Astrocyte (in vitro differentiated cells and primary cell): Measurements from ENCODE around the gene DHRS9.

Experiments used
- EZH2 ChIP-seq: IDR thresholded peaks from 2 replicates; pipeline ENCODE4 v1.6.1; 2012; ENCODE audit warnings: mild to moderate bottlenecking, low read length, inconsistent platforms; ENCODE audit not compliant: insufficient read depth
- TF ChIP-seq, protein P1 (sequence below): IDR thresholded peaks from 2 replicates; pipeline ENCODE4 v1.5.1; 2011; ENCODE audit warnings: low read depth, mild to moderate bottlenecking, inconsistent platforms, low read length, moderate library complexity; ENCODE audit not compliant: insufficient read depth

DNA sequence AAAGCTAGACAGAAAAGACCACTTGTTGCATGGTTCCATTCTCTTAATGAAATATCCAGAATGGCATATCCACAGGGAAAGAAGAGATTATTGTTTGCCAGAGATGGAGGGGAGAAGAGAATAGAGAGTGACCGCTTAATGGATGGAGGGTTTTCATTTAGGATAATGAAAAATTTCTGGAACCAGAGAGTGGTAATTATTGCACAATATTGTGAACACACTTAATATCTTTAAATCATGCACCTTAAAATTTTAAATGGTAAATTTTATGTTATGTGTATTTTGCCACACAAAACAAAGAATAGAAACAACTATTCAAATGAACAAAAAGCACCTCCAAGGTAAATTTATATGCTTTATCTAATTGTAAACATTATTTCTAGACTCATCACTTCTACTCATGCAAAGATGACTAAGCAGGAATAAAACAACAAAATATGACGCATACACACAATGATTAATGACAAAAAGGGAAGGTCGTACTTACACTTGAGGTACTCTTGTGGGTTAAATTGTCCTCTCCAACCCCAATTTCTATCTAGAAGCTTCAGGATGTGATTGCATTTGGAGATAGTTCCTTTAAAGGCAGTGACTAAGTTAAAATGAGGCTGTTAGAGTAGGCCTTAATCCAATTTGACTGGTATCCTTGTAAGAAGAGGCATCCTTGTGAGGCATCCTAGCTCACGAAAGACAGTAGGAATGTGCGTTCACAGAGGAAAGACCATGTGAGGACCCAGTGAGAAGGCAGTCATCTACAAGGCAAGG is 18.7 kb upstream of the DHRS9 start:
- TF ChIP-seq, protein P1, sequence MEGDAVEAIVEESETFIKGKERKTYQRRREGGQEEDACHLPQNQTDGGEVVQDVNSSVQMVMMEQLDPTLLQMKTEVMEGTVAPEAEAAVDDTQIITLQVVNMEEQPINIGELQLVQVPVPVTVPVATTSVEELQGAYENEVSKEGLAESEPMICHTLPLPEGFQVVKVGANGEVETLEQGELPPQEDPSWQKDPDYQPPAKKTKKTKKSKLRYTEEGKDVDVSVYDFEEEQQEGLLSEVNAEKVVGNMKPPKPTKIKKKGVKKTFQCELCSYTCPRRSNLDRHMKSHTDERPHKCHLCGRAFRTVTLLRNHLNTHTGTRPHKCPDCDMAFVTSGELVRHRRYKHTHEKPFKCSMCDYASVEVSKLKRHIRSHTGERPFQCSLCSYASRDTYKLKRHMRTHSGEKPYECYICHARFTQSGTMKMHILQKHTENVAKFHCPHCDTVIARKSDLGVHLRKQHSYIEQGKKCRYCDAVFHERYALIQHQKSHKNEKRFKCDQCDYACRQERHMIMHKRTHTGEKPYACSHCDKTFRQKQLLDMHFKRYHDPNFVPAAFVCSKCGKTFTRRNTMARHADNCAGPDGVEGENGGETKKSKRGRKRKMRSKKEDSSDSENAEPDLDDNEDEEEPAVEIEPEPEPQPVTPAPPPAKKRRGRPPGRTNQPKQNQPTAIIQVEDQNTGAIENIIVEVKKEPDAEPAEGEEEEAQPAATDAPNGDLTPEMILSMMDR = no peak
- TF ChIP-seq EZH2 = no peak
